CD4-positive, alpha-beta T cell (primary cell): ENCODE results near the gene MVB12A. TPM values are rescaled to one million over a fixed set of nuclear protein-coding genes. Genes with fewer than 3 reads are reported as not detected.

Experiments
- ATAC-seq: fragments of 200-7000 bp; cut with Tn5 transposase; one replicate; pipeline ENCODE4 v1.10.0; 2022; ENCODE audit warnings: mild to moderate bottlenecking; ENCODE audit not compliant: poor library complexity
- CTCF ChIA-PET: fragments of 350-600 bp; sonication (Branson Sonifier 250); formaldehyde crosslinking; loops from one replicate; lab custom pipeline; 2021; ENCODE audit warnings: antibody characterized with exemption, inconsistent platforms; lab: Charles Lee
- POLR2A ChIA-PET: fragments of 350-600 bp; sonication (Branson Sonifier 250); formaldehyde crosslinking; loops from one replicate; lab custom pipeline; 2021; ENCODE audit warnings: antibody characterized with exemption, inconsistent platforms; lab: Charles Lee
- DNase-seq, 14 experiments: peaks; one replicate each; pipeline ENCODE4 v3.0.0-alpha.2; 2013 to 2020; ENCODE audit warnings: mixed read lengths in 2 of 14
- H3K27ac ChIP-seq, 2 donors: one replicate each; pipeline versions ENCODE4 v1.5.1 to v1.7.0; 2013; ENCODE audit warnings: low read length in 2 of 2, low read depth in 1 of 2, mild to moderate bottlenecking in 1 of 2
- H3K27me3 ChIP-seq, 2 experiments: 1 replicate in 1 of 2; 2 replicates in 1 of 2; pipeline versions ENCODE4 v1.6.1 to v1.7.0; 2013; ENCODE audit warnings: low read length in 2 of 2, control low read depth in 1 of 2, mild to moderate bottlenecking in 1 of 2, moderate library complexity in 1 of 2; ENCODE audit not compliant: insufficient read depth in 2 of 2, control insufficient read depth in 1 of 2
- H3K36me3 ChIP-seq: one replicate; pipeline ENCODE4 v1.6.1; 2013; ENCODE audit warnings: low read length, control low read depth; ENCODE audit not compliant: insufficient read depth
- H3K4me1 ChIP-seq: one replicate; pipeline ENCODE4 v1.6.1; 2013; ENCODE audit warnings: low read length, control low read depth; ENCODE audit not compliant: insufficient read depth
- H3K4me3 ChIP-seq: one replicate; pipeline ENCODE4 v1.5.1; 2013; ENCODE audit warnings: mild to moderate bottlenecking, low read length, moderate library complexity
- H3K9me3 ChIP-seq, 2 experiments: 1 replicate in 1 of 2; 2 replicates in 1 of 2; pipeline versions ENCODE4 v1.6.1 to v1.7.0; 2013; ENCODE audit warnings: low read length in 2 of 2, mild to moderate bottlenecking in 2 of 2, control low read depth in 1 of 2, moderate library complexity in 1 of 2; ENCODE audit not compliant: control insufficient read depth in 1 of 2, insufficient read depth in 1 of 2
- H3K27ac Mint-ChIP-seq: one replicate; pipeline ENCODE4 v1.8.0; 2020; ENCODE audit warnings: mixed read lengths
- H3K27me3 Mint-ChIP-seq: one replicate; pipeline ENCODE4 v1.8.0; 2021; ENCODE audit warnings: mixed read lengths
- H3K36me3 Mint-ChIP-seq: one replicate; pipeline ENCODE4 v1.8.0; 2021; ENCODE audit warnings: low read depth, mixed read lengths
- H3K4me1 Mint-ChIP-seq: one replicate; pipeline ENCODE4 v1.8.0; 2021; ENCODE audit warnings: low read depth, mixed read lengths
- H3K4me3 Mint-ChIP-seq: one replicate; pipeline ENCODE4 v1.8.0; 2020; ENCODE audit warnings: mild to moderate bottlenecking, mixed read lengths
- H3K9me3 Mint-ChIP-seq: one replicate; pipeline ENCODE4 v1.8.0; 2020; ENCODE audit warnings: mixed read lengths
- CTCF ChIP-seq: fragments of 200-600 bp; IDR thresholded peaks from one replicate; pipeline ENCODE4 v1.8.0; 2022; ENCODE audit warnings: antibody characterized with exemption, mild to moderate bottlenecking
- intact Hi-C, 2 experiments: fragments of 100-400 bp; cut with DNase I in 1 of 2; cut with micrococcal nuclease in 1 of 2; formaldehyde crosslinking; loops; one replicate each; pipeline versions ENCODE4 v1.15.1 to v1.9.0; 2023 to 2025; cut with DNase I, micrococcal nuclease
- total RNA-seq, 174 experiments: library from RNA in 2 of 174; stranded (reverse) in 2 of 174; gene quantifications; one replicate each; pipeline ENCODE4 v1.2.3 and lab custom pipeline; 2021 to 2026

MVB12A gene
- total RNA-seq, 2 experiments from 2014 or later = 9.8 to 10.7 TPM

- Histone ChIP-seq H3K4me3 (peak overlapping the region; percentile 53), H3K4me1 (peaks cover 32% of the 10 kb centered on the region), H3K27me3 (no peaks in the 10 kb centered on the region), H3K36me3 (no peaks in the 10 kb centered on the region), H3K27ac (no peak overlapping the region), H3K9me3 (no peaks in the 10 kb centered on the region)
- peak in 2 of 14 experiments; percentile 31 to 43 for DNase-seq
- Mint-ChIP-seq H3K4me3 (peak overlapping the region; percentile 93), H3K4me1 (peaks cover 23% of the 10 kb centered on the region), H3K36me3 (no peaks in the 10 kb centered on the region), H3K27me3 (no peaks in the 10 kb centered on the region), H3K27ac (no peak overlapping the region), H3K9me3 (no peaks in the 10 kb centered on the region)
- TF ChIP-seq CTCF = peak; percentile 32
- CTCF ChIA-PET = interaction anchor here (0.6 to 1.3 kb wide), 8 partner anchors 14 to 371 kb away, joined by 3 to 8 read pairs (median 4); partner anchors contain the start of genes BABAM1, BST2, DDA1 and MVB12A
- ATAC-seq = no peak
- intact Hi-C loops = loop anchor here (1.0 to 5.0 kb wide), 3 partner anchors 45 to 99 kb away; no protein-coding TSS in a partner anchor
- POLR2A ChIA-PET = interaction anchor here (0.5 to 1.2 kb wide), 4 partner anchors 11 to 82 kb away, joined by 3 to 6 read pairs (median 3); partner anchors contain the start of genes BST2 and DDA1
These were observed 28.3 kb upstream of the MVB12A start for GRCh38 chr19:17391371-17392151.

- H3K36me3 ChIP-seq = peaks cover 3% of the 10 kb centered on the region
- TF ChIP-seq CTCF = no peak
- Mint-ChIP-seq H3K4me1 (peaks cover 23% of the 10 kb centered on the region), H3K4me3 (peak overlapping the region; percentile 54), H3K27me3 (no peaks in the 10 kb centered on the region), H3K27ac (no peak overlapping the region), H3K36me3 (no peaks in the 10 kb centered on the region), H3K9me3 (no peaks in the 10 kb centered on the region)
- peaks cover 32% of the 10 kb centered on the region for H3K4me1 ChIP-seq
- H3K9me3 ChIP-seq = no peaks in the 10 kb centered on the region
- no peaks in the 10 kb centered on the region for H3K27me3 ChIP-seq
- ATAC-seq (no peak), DNase-seq (no peak)
- ChIA-PET CTCF (no interaction called here), POLR2A (interaction anchor here (1.1 kb wide), 1 partner anchor 12 kb away, joined by 3 read pairs; no protein-coding TSS in a partner anchor)
- intact Hi-C loops = loop anchor here in 1 of 2 experiments (5.0 kb wide), 1 partner anchor 74 kb away; no protein-coding TSS in a partner anchor
- H3K4me3 ChIP-seq = no peak overlapping the region
- no peak overlapping the region for H3K27ac ChIP-seq
These were observed 26.8 kb upstream of the MVB12A start for GRCh38 chr19:17393002-17393401.

- DNase-seq = no peak
- no peak for TF ChIP-seq CTCF
- ChIA-PET CTCF (no interaction called here), POLR2A (interaction anchor here (1.1 kb wide), 1 partner anchor 11 kb away, joined by 3 read pairs; no protein-coding TSS in a partner anchor)
- H3K4me1 ChIP-seq = peaks cover 32% of the 10 kb centered on the region
- Mint-ChIP-seq H3K4me1 (peaks cover 23% of the 10 kb centered on the region), H3K27me3 (no peaks in the 10 kb centered on the region), H3K4me3 (peak within 1 kb of the TSS; percentile 54), H3K27ac (no peak within 1 kb of the TSS), H3K9me3 (no peaks in the 10 kb centered on the region), H3K36me3 (no peaks in the 10 kb centered on the region)
- no peak within 1 kb of the TSS for H3K4me3 ChIP-seq
- H3K36me3 ChIP-seq = peaks cover 7% of the 10 kb centered on the region
- no peaks in the 10 kb centered on the region for H3K27me3 ChIP-seq
- H3K27ac ChIP-seq = no peak within 1 kb of the TSS
- intact Hi-C loops = loop anchor here in 1 of 2 experiments (5.0 kb wide), 1 partner anchor 73 kb away; no protein-coding TSS in a partner anchor
- no peak for ATAC-seq
- no peaks in the 10 kb centered on the region for H3K9me3 ChIP-seq
These were observed 25.9 kb upstream of the MVB12A start, which contains the start of gene CCDC194 for GRCh38 chr19:17393914-17394313. Gene CCDC194 (minus strand): TSS chr19:17394196. CDS start chr19:17394158, 38 bp downstream.
